GM12891 (cell line): ENCODE measurements around the gene NEDD9.

Experiments used
- POLR2A ChIP-seq: IDR thresholded peaks from 2 replicates; pipeline ENCODE4 v1.6.1; 2011; ENCODE audit warnings: low read depth, low read length, control low read depth
- POLR2AphosphoS5 ChIP-seq: IDR thresholded peaks from 2 replicates; pipeline ENCODE4 v1.6.1; 2011; ENCODE audit warnings: low read depth, low read length, control low read depth
- TAF1 ChIP-seq: IDR thresholded peaks from 2 replicates; pipeline ENCODE4 v1.6.1; 2011; ENCODE audit warnings: low read depth, low read length, control low read depth

GRCh38 chr6:11187301-11187700 is 45.2 kb downstream of the NEDD9 start:
- TF ChIP-seq TAF1 (no peak), POLR2A (no peak), POLR2AphosphoS5 (no peak)
